Neuronal stem cell (in vitro differentiated cells): ENCODE measurements around the gene ADAMTS15. TPM values are rescaled to one million over a fixed set of nuclear protein-coding genes. Genes with fewer than 3 reads are reported as not detected.
A peak's percentile ranks its signal among the peaks of the same experiment; 100 is the strongest.

ENCODE experiments used
- DNase-seq: peaks from one replicate; pipeline ENCODE4 v3.0.0-alpha.2; 2013; ENCODE audit warnings: low spot score
- H2AFZ ChIP-seq: one replicate; pipeline ENCODE4 v1.6.1; 2013; ENCODE audit warnings: mild to moderate bottlenecking, low read length, inconsistent platforms
- H2AK5ac ChIP-seq: 2 replicates; pipeline ENCODE4 v1.6.1; 2013; ENCODE audit warnings: low read depth, mild to moderate bottlenecking, inconsistent platforms, low read length, moderate library complexity, mixed read lengths
- H2BK120ac ChIP-seq: 2 replicates; pipeline ENCODE4 v1.6.1; 2013; ENCODE audit warnings: low read depth, mild to moderate bottlenecking, inconsistent platforms, low read length, moderate library complexity, mixed read lengths
- H2BK12ac ChIP-seq: one replicate; pipeline ENCODE4 v1.6.1; 2013; ENCODE audit warnings: low read length, inconsistent platforms
- H2BK15ac ChIP-seq: 2 replicates; pipeline ENCODE4 v1.6.1; 2013; ENCODE audit warnings: mild to moderate bottlenecking, low read length, inconsistent platforms, mixed read lengths
- H2BK5ac ChIP-seq: one replicate; pipeline ENCODE4 v1.6.1; 2013; ENCODE audit warnings: inconsistent platforms, mild to moderate bottlenecking, low read length, moderate library complexity
- H3K14ac ChIP-seq: one replicate; pipeline ENCODE4 v1.6.1; 2013; ENCODE audit warnings: low read length, inconsistent platforms
- H3K18ac ChIP-seq: 2 replicates; pipeline ENCODE4 v1.6.1; 2013; ENCODE audit warnings: low read length, inconsistent platforms
- H3K23ac ChIP-seq: 2 replicates; pipeline ENCODE4 v1.6.1; 2013; ENCODE audit warnings: low read depth, mild to moderate bottlenecking, mixed read lengths, low read length, inconsistent platforms; ENCODE audit not compliant: poor library complexity
- H3K27ac ChIP-seq: replicated peaks from 3 replicates; pipeline ENCODE4 v1.5.1; 2013; ENCODE audit warnings: low read length, inconsistent platforms
- H3K27me3 ChIP-seq, 3 experiments: 2 replicates each; pipeline ENCODE4 v1.6.1; 2013; ENCODE audit warnings: low read length in 3 of 3, mild to moderate bottlenecking in 2 of 3, inconsistent platforms in 1 of 3, low read depth in 1 of 3, mixed read lengths in 1 of 3, moderate library complexity in 1 of 3; ENCODE audit not compliant: control insufficient read depth in 3 of 3, insufficient read depth in 3 of 3
- H3K36me3 ChIP-seq, 2 donors: replicated peaks in 1 of 2; 2 replicates each; pipeline ENCODE4 v1.6.1; 2013; ENCODE audit warnings: low read length in 2 of 2; ENCODE audit not compliant: control insufficient read depth in 2 of 2, insufficient read depth in 2 of 2
- H3K4ac ChIP-seq: 2 replicates; pipeline ENCODE4 v1.6.1; 2013; ENCODE audit warnings: inconsistent platforms, mild to moderate bottlenecking, low read length, moderate library complexity
- H3K4me1 ChIP-seq, 2 donors: 1 replicate in 1 of 2; 2 replicates in 1 of 2; pipeline ENCODE4 v1.6.1; 2013; ENCODE audit warnings: low read length in 2 of 2, low read depth in 1 of 2; ENCODE audit not compliant: control insufficient read depth in 2 of 2, insufficient read depth in 1 of 2
- H3K4me2 ChIP-seq: one replicate; pipeline ENCODE4 v1.6.1; 2013; ENCODE audit warnings: mild to moderate bottlenecking, low read length, inconsistent platforms; ENCODE audit not compliant: insufficient read depth, poor library complexity, severe bottlenecking
- H3K4me3 ChIP-seq, 2 donors: 2 replicates each; pipeline ENCODE4 v1.5.1; 2013; ENCODE audit warnings: low read length in 2 of 2, mild to moderate bottlenecking in 2 of 2, inconsistent platforms in 1 of 2, moderate library complexity in 1 of 2
- H3K79me1 ChIP-seq: one replicate; pipeline ENCODE4 v1.6.1; 2013; ENCODE audit warnings: low read depth, mild to moderate bottlenecking, inconsistent platforms, low read length, moderate library complexity
- H3K9ac ChIP-seq: one replicate; pipeline ENCODE4 v1.6.1; 2013; ENCODE audit warnings: mild to moderate bottlenecking, low read depth, low read length, inconsistent platforms; ENCODE audit not compliant: poor library complexity
- H3K9me3 ChIP-seq, 2 donors: replicated peaks in 1 of 2; 2 replicates each; pipeline versions ENCODE3 to v1.6.1; 2013; ENCODE audit warnings: low read length in 2 of 2, mild to moderate bottlenecking in 2 of 2, inconsistent platforms in 1 of 2, low read depth in 1 of 2, mixed read lengths in 1 of 2, moderate library complexity in 1 of 2; ENCODE audit not compliant: control insufficient read depth in 2 of 2, insufficient read depth in 1 of 2
- H4K8ac ChIP-seq: one replicate; pipeline ENCODE4 v1.6.1; 2013; ENCODE audit warnings: low read depth, mild to moderate bottlenecking, inconsistent platforms, low read length, moderate library complexity
- H4K91ac ChIP-seq: one replicate; pipeline ENCODE4 v1.6.1; 2013; ENCODE audit warnings: low read length, low read depth, mild to moderate bottlenecking, inconsistent platforms; ENCODE audit not compliant: poor library complexity
- WGBS, 2 donors: extraction: QIAGEN DNeasy Blood & Tissue Kit; methylation state at CpG; one replicate each; pipeline ENCODE4 v1.1.7; 2013; ENCODE audit warnings: missing lambda C conversion rate in 2 of 2, mixed read lengths in 1 of 2; ENCODE audit not compliant: insufficient read length in 2 of 2, insufficient replicate concordance in 1 of 2; ENCODE audit errors: extremely low coverage in 2 of 2; 5-methylcytosine and 5-hydroxymethylcytosine counted together
- polyA plus RNA-seq, 2 experiments: library from polyadenylated mRNA; stranded (reverse); fragments of 200-250 nt; gene quantifications; one replicate each; pipeline ENCODE4 v1.2.3, GENCODE V29; 2013

The ADAMTS15 gene, protein sequence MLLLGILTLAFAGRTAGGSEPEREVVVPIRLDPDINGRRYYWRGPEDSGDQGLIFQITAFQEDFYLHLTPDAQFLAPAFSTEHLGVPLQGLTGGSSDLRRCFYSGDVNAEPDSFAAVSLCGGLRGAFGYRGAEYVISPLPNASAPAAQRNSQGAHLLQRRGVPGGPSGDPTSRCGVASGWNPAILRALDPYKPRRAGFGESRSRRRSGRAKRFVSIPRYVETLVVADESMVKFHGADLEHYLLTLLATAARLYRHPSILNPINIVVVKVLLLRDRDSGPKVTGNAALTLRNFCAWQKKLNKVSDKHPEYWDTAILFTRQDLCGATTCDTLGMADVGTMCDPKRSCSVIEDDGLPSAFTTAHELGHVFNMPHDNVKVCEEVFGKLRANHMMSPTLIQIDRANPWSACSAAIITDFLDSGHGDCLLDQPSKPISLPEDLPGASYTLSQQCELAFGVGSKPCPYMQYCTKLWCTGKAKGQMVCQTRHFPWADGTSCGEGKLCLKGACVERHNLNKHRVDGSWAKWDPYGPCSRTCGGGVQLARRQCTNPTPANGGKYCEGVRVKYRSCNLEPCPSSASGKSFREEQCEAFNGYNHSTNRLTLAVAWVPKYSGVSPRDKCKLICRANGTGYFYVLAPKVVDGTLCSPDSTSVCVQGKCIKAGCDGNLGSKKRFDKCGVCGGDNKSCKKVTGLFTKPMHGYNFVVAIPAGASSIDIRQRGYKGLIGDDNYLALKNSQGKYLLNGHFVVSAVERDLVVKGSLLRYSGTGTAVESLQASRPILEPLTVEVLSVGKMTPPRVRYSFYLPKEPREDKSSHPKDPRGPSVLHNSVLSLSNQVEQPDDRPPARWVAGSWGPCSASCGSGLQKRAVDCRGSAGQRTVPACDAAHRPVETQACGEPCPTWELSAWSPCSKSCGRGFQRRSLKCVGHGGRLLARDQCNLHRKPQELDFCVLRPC
- 0.61 TPM for polyA plus RNA-seq (2013, experiment 1 of 2)
- polyA plus RNA-seq (2013, experiment 2 of 2) = 0.65 TPM

DNA sequence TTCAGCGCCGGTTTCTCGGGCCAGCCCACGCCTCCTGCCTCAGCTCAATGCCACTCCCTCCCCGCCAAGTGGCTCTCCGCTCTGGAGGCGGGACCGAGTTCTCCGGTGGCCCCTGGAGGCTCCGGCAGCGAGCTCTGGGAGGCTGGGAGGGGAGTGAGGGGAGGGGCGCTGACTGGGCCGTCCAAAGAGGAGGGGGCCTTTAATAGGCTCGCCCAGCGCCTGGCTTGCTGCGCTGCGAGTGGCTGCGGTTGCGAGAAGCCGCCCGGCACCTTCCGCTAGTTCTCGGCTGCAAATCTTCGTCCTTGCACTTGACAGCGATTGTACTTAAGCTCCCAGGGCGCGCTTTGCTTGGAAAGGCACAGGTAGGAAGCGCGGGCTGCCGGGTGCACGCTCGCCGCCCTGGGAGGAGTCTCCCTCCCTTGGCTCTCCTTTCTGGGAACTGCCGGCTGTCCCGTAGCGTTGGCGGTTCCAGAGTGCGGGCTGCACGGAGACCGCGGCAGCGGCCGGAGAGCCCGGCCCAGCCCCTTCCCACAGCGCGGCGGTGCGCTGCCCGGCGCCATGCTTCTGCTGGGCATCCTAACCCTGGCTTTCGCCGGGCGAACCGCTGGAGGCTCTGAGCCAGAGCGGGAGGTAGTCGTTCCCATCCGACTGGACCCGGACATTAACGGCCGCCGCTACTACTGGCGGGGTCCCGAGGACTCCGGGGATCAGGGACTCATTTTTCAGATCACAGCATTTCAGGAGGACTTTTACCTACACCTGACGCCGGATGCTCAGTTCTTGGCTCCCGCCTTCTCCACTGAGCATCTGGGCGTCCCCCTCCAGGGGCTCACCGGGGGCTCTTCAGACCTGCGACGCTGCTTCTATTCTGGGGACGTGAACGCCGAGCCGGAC is at the start of gene ADAMTS15:
Gene ADAMTS15 (plus strand): TSS at position 230 of the 894 bp plus-strand sequence. CDS start 329 bp downstream, at position 559.
- Histone ChIP-seq H3K14ac (no peak within 1 kb of the TSS), H3K9me3 (no peaks in the 10 kb centered on the region), H3K9ac (peak within 1 kb of the TSS; percentile 80), H3K27me3 (peaks cover 0 to 47% (median 19%) of the 10 kb centered on the region in 3 experiments), H2AK5ac (no peak within 1 kb of the TSS), H3K4me2 (peak within 1 kb of the TSS; percentile 97), H3K4me1 (peaks cover 12 to 14% of the 10 kb centered on the region in 2 donors), H2BK5ac (no peak within 1 kb of the TSS), H3K23ac (peak within 1 kb of the TSS; percentile 83), H2BK12ac (no peak within 1 kb of the TSS), H2BK120ac (no peak within 1 kb of the TSS), H3K79me1 (no peaks in the 10 kb centered on the region), H3K4ac (no peak within 1 kb of the TSS), H3K27ac (no peak within 1 kb of the TSS), H3K4me3 (peak within 1 kb of the TSS; percentile 56 to 86), H3K36me3 (no peaks in the 10 kb centered on the region), H4K8ac (no peak within 1 kb of the TSS), H4K91ac (no peak within 1 kb of the TSS), H3K18ac (peak within 1 kb of the TSS; percentile 80), H2BK15ac (no peak within 1 kb of the TSS), H2AFZ (peak within 1 kb of the TSS; percentile 99)
- no CpG with 5 or more reads among the region's 75 CpGs for WGBS, 2 donors
- DNase-seq = peak; percentile 83

DNA sequence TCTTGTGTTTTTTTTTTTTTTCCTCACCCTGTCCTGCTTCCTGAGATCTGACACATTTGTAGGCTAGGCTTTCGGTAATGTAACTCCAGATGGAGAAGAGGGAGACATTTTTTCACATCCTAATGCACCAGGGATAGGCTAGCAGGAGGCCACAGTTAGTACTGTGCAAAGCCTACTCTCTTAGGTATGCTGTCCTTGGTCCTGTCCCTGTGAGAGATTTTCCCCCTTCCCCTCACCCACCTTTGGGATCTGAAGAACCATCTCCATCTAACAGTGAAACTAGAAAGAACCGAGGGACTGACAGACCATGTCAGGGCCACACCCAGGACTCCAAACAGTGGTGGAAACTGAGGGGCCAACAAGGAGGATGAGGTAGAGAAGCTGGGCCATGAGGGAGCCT is 49.2 kb upstream of the ADAMTS15 start:
- H2BK5ac ChIP-seq = no peak overlapping the region
- H3K4me2 ChIP-seq = no peak overlapping the region
- H3K27ac ChIP-seq = no peak overlapping the region
- no peak overlapping the region for H2AK5ac ChIP-seq
- H3K4me3 ChIP-seq = no peak overlapping the region
- peaks cover 12 to 15% of the 10 kb centered on the region in 2 donors for H3K4me1 ChIP-seq
- no peak overlapping the region for H3K18ac ChIP-seq
- H3K14ac ChIP-seq = no peak overlapping the region
- H3K79me1 ChIP-seq = no peaks in the 10 kb centered on the region
- H3K27me3 ChIP-seq = no peaks in the 10 kb centered on the region
- no peak overlapping the region for H2AFZ ChIP-seq
- no peak overlapping the region for H3K23ac ChIP-seq
- no peak overlapping the region for H4K8ac ChIP-seq
- no peak for DNase-seq
- no peaks in the 10 kb centered on the region for H3K36me3 ChIP-seq
- no peaks in the 10 kb centered on the region for H3K9me3 ChIP-seq
- WGBS, 2 donors = no CpG with 5 or more reads among the region's 2 CpGs
- H2BK12ac ChIP-seq = no peak overlapping the region
- H3K9ac ChIP-seq = no peak overlapping the region
- H4K91ac ChIP-seq = no peak overlapping the region
- H2BK120ac ChIP-seq = no peak overlapping the region
- H3K4ac ChIP-seq = no peak overlapping the region
- H2BK15ac ChIP-seq = no peak overlapping the region

DNA sequence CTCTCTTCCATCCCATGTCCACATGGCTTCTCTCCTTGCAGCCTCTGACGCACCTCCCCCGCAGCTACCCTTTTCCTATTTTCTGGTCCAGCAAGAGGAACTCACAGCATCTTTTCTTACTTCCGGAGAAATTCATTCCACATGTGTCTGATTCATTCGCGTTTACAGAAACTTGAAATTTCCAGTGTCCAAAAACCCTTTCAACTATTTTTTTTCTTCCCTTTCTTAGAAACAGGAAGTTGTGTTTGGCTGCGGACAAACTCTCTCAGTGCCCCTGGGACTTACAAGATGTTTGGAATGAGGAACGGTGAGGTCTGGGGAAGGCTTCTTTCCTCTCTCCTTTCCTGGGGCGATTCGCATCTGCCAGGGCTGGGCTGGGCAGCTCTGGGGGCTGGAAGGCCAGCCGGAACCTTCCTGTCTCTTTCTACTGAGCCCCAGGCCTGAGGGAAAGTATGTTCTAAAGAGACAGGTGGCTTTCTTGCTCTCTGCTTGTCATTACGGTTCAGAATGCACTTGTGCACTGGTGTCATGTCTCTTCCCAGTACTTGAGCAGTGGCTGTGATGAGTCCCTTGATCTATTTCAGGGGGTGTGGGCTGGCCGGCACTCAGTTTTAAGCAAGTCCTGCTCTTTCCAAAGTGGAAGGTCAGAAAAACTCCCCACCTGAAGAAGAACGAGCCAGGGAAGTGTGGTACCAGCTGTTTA is 47.5 kb upstream of the ADAMTS15 start:
- no peaks in the 10 kb centered on the region for H3K79me1 ChIP-seq
- no peak overlapping the region for H4K91ac ChIP-seq
- peak overlapping the region; percentile 77 for H2AFZ ChIP-seq
- no peak overlapping the region for H2BK120ac ChIP-seq
- no peak overlapping the region for H3K14ac ChIP-seq
- no peak overlapping the region for H2BK15ac ChIP-seq
- no peak overlapping the region for H2AK5ac ChIP-seq
- H3K9ac ChIP-seq = no peak overlapping the region
- no peaks in the 10 kb centered on the region for H3K36me3 ChIP-seq
- no peak overlapping the region for H2BK5ac ChIP-seq
- WGBS, 2 donors = no CpG with 5 or more reads among the region's 13 CpGs
- H3K9me3 ChIP-seq = no peaks in the 10 kb centered on the region
- no peak overlapping the region for H3K4me3 ChIP-seq
- H3K23ac ChIP-seq = no peak overlapping the region
- H4K8ac ChIP-seq = no peak overlapping the region
- H3K18ac ChIP-seq = no peak overlapping the region
- peaks cover 0 to 10% of the 10 kb centered on the region in 2 donors for H3K4me1 ChIP-seq
- H3K4me2 ChIP-seq = no peak overlapping the region
- no peaks in the 10 kb centered on the region for H3K27me3 ChIP-seq
- H3K4ac ChIP-seq = no peak overlapping the region
- no peak overlapping the region for H3K27ac ChIP-seq
- H2BK12ac ChIP-seq = no peak overlapping the region
- no peak for DNase-seq
